ENCODE measurements around the gene AFAP1L2.

DNA sequence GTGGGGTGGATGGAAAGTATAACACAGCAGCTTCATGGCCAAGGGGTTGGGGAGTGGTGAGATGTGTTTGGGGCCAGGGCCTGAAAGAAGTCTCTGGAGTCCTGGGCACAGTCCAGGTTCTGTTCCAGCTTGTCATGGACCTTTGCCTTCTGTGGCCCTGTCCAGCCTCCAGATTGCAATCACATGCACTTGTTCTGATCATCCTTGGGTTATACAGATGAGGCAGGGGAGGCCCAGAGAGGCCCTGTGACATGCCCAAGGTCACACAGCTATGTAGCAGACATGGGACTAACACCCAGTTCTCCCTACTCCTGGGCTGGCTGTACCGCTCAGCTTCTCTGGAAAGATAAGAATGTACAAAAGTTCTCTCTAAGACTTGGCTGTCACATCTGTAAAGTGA lies 153.6 kb downstream of the AFAP1L2 start:
- TF ChIP-seq REST (IDR thresholded peaks at IDR 0.05; ENCODE audit: low read depth) (no peak), TAF1 (IDR thresholded peaks at IDR 0.05; ENCODE audit: low read depth) (no peak), RAD21 (IDR thresholded peaks at IDR 0.05; ENCODE audit: low read depth) (no peak), CREB1 (IDR thresholded peaks at IDR 0.05; ENCODE audit: low read depth) (no peak), EP300 (IDR thresholded peaks at IDR 0.05; ENCODE audit: borderline replicate concordance) (no peak), ZBTB7A (IDR thresholded peaks at IDR 0.05; ENCODE audit: low read depth) (no peak), YY1 (IDR thresholded peaks at IDR 0.05; ENCODE audit: low read depth) (no peak), CEBPB (IDR thresholded peaks at IDR 0.05) (no peak), TEAD4 (IDR thresholded peaks at IDR 0.05) (no peak), TCF12 (IDR thresholded peaks at IDR 0.05; ENCODE audit: low read depth) (no peak), EGR1 (IDR thresholded peaks at IDR 0.05) (no peak), FOXM1 (IDR thresholded peaks at IDR 0.05; ENCODE audit: borderline replicate concordance, low read depth) (no peak)
- TF ChIP-seq, protein P1, sequence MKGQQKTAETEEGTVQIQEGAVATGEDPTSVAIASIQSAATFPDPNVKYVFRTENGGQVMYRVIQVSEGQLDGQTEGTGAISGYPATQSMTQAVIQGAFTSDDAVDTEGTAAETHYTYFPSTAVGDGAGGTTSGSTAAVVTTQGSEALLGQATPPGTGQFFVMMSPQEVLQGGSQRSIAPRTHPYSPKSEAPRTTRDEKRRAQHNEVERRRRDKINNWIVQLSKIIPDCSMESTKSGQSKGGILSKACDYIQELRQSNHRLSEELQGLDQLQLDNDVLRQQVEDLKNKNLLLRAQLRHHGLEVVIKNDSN (IDR thresholded peaks at IDR 0.05), result no peak
- TF ChIP-seq, protein P2, sequence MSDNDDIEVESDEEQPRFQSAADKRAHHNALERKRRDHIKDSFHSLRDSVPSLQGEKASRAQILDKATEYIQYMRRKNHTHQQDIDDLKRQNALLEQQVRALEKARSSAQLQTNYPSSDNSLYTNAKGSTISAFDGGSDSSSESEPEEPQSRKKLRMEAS (IDR thresholded peaks at IDR 0.05), result no peak
